K562 (cell line): Measurements from ENCODE around the gene EIF2AK3. TPM values are rescaled to one million over a fixed set of nuclear protein-coding genes. Genes with fewer than 3 reads are reported as not detected.

Source experiments
- DIDO1 ChIP-seq: fragments of 450-650 bp; IDR thresholded peaks from 2 replicates; pipeline ENCODE4 v1.6.1; 2016; ENCODE audit warnings: low read depth, missing biosample characterization, missing genetic modification characterization
- FOXK1 ChIP-seq: sonication (generic); formaldehyde crosslinking; IDR thresholded peaks from 2 replicates; pipeline ENCODE4 v1.8.0; 2022; ENCODE audit warnings: missing genetic modification reagents, mild to moderate bottlenecking, borderline replicate concordance
- GTF2E2 ChIP-seq: fragments of 200-800 bp; sonication (Bioruptor generic); IDR thresholded peaks from 2 replicates; pipeline ENCODE4 v1.6.1; 2016; ENCODE audit warnings: missing genetic modification characterization, missing compliant biosample characterization
- SIX5 ChIP-seq, 2 experiments: IDR thresholded peaks; 2 replicates each; pipeline ENCODE4 v1.6.1; 2011; ENCODE audit warnings: low read length in 2 of 2, borderline replicate concordance in 1 of 2, low read depth in 1 of 2, mild to moderate bottlenecking in 1 of 2, moderate library complexity in 1 of 2; ENCODE audit not compliant: insufficient read depth in 1 of 2
- TAF15 ChIP-seq: fragments of 200-400 bp; formaldehyde crosslinking; IDR thresholded peaks from 2 replicates; pipeline ENCODE4 v1.6.1; 2017; ENCODE audit warnings: mild to moderate bottlenecking, low read depth, low read length, moderate library complexity
- ZEB2 ChIP-seq: fragments of 450-650 bp; IDR thresholded peaks from 2 replicates; pipeline ENCODE4 v1.6.1; 2016
- ZNF668 ChIP-seq: fragments of 250-450 bp; sonication (Bioruptor Pico); IDR thresholded peaks from 2 replicates; pipeline ENCODE4 v1.8.0; 2022; ENCODE audit warnings: mild to moderate bottlenecking, inconsistent platforms
- ZNF77 ChIP-seq: fragments of 250-450 bp; sonication (Bioruptor Pico); IDR thresholded peaks from 2 replicates; pipeline ENCODE4 v1.5.0; 2020
- polyA plus RNA-seq, 8 experiments: library from polyadenylated mRNA; depleted of rRNA in 4 of 8; stranded (reverse) in 5 of 8; unstranded in 3 of 8; fragments of >200 nt; fragmentation: Nextera tagmentation in 2 of 8; fragmentation: Illumina TruSeq in 1 of 8; extraction: Ambion mirVana in 2 of 8; extraction: Trizol in 1 of 8; gene quantifications; 2 replicates each; pipeline versions ENCODE4 v1.2.1 to v1.2.3, GENCODE V29; 2011 to 2014; ENCODE audit warnings: inconsistent platforms in 1 of 8, missing spikeins in 1 of 8
- total RNA-seq, 7 experiments: library from RNA; depleted of rRNA in 6 of 7; stranded (reverse); fragments of >200 nt in 6 of 7; fragmentation: Illumina TruSeq in 2 of 7; extraction: Trizol in 2 of 7; gene quantifications; 2 replicates each; pipeline versions ENCODE4 v1.2.1 to v1.2.3, GENCODE V29; 2011 to 2021; ENCODE audit warnings: low replicate concordance in 1 of 7
- TF ChIP-seq, protein P1 (sequence below): sonication (generic); formaldehyde crosslinking; IDR thresholded peaks from 2 replicates; pipeline ENCODE4 v1.8.1; 2023; ENCODE audit warnings: missing genetic modification reagents, mild to moderate bottlenecking, borderline replicate concordance
- TF ChIP-seq, protein P2 (sequence below): sonication (generic); formaldehyde crosslinking; IDR thresholded peaks from 2 replicates; pipeline ENCODE4 v1.8.1; 2022; ENCODE audit warnings: missing genetic modification reagents
- TF ChIP-seq, protein P3 (sequence below): sonication (generic); formaldehyde crosslinking; IDR thresholded peaks from 2 replicates; pipeline ENCODE4 v1.8.0; 2023; ENCODE audit warnings: missing genetic modification reagents, mild to moderate bottlenecking, borderline replicate concordance

EIF2AK3 gene
- total and polyA plus RNA-seq, 9 of the 15 experiments (the other 6 are each of a cell fraction or from before 2014, with no cell fraction given) = 1.7 to 11.6 (median 7.4) TPM

DNA sequence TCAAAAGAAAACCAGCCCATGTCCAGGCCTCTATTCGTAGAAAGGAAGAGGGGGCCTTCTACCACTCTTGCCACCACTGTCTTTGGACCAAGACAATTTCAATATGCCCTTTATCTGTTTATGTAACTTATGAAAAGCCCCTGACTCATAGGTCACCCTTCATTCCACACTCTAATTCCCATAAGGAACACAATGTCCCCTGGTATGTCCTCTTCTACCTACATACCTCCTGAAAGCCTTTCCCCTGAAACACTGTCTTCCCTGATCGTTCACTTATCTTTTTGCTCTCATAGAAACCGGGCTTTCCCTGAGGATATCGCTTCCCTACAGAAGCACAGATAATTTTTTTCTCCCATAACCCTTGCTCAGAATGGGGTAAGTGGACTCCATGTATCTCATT lies 13.3 kb downstream of the EIF2AK3 start (continued):
- TF ChIP-seq, protein P1, sequence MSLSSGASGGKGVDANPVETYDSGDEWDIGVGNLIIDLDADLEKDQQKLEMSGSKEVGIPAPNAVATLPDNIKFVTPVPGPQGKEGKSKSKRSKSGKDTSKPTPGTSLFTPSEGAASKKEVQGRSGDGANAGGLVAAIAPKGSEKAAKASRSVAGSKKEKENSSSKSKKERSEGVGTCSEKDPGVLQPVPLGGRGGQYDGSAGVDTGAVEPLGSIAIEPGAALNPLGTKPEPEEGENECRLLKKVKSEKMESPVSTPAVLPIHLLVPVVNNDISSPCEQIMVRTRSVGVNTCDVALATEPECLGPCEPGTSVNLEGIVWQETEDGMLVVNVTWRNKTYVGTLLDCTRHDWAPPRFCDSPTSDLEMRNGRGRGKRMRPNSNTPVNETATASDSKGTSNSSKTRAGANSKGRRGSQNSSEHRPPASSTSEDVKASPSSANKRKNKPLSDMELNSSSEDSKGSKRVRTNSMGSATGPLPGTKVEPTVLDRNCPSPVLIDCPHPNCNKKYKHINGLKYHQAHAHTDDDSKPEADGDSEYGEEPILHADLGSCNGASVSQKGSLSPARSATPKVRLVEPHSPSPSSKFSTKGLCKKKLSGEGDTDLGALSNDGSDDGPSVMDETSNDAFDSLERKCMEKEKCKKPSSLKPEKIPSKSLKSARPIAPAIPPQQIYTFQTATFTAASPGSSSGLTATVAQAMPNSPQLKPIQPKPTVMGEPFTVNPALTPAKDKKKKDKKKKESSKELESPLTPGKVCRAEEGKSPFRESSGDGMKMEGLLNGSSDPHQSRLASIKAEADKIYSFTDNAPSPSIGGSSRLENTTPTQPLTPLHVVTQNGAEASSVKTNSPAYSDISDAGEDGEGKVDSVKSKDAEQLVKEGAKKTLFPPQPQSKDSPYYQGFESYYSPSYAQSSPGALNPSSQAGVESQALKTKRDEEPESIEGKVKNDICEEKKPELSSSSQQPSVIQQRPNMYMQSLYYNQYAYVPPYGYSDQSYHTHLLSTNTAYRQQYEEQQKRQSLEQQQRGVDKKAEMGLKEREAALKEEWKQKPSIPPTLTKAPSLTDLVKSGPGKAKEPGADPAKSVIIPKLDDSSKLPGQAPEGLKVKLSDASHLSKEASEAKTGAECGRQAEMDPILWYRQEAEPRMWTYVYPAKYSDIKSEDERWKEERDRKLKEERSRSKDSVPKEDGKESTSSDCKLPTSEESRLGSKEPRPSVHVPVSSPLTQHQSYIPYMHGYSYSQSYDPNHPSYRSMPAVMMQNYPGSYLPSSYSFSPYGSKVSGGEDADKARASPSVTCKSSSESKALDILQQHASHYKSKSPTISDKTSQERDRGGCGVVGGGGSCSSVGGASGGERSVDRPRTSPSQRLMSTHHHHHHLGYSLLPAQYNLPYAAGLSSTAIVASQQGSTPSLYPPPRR (CRISPR knock-in tag) = no peak
- TF ChIP-seq ZNF77 (no peak), FOXK1 (CRISPR knock-in tag) (no peak), TAF15 (no peak), GTF2E2 (no peak), ZNF668 (no peak), SIX5 (IDR thresholded peaks at IDR 0.05; ENCODE audit: borderline replicate concordance in 1 of 2, insufficient read depth in 1 of 2, low read depth in 1 of 2, low read length in 2 of 2) (no peak), DIDO1 (no peak), ZEB2 (no peak)
- TF ChIP-seq, protein P2, sequence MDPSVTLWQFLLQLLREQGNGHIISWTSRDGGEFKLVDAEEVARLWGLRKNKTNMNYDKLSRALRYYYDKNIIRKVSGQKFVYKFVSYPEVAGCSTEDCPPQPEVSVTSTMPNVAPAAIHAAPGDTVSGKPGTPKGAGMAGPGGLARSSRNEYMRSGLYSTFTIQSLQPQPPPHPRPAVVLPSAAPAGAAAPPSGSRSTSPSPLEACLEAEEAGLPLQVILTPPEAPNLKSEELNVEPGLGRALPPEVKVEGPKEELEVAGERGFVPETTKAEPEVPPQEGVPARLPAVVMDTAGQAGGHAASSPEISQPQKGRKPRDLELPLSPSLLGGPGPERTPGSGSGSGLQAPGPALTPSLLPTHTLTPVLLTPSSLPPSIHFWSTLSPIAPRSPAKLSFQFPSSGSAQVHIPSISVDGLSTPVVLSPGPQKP (CRISPR knock-in tag) = no peak
- TF ChIP-seq, protein P3, sequence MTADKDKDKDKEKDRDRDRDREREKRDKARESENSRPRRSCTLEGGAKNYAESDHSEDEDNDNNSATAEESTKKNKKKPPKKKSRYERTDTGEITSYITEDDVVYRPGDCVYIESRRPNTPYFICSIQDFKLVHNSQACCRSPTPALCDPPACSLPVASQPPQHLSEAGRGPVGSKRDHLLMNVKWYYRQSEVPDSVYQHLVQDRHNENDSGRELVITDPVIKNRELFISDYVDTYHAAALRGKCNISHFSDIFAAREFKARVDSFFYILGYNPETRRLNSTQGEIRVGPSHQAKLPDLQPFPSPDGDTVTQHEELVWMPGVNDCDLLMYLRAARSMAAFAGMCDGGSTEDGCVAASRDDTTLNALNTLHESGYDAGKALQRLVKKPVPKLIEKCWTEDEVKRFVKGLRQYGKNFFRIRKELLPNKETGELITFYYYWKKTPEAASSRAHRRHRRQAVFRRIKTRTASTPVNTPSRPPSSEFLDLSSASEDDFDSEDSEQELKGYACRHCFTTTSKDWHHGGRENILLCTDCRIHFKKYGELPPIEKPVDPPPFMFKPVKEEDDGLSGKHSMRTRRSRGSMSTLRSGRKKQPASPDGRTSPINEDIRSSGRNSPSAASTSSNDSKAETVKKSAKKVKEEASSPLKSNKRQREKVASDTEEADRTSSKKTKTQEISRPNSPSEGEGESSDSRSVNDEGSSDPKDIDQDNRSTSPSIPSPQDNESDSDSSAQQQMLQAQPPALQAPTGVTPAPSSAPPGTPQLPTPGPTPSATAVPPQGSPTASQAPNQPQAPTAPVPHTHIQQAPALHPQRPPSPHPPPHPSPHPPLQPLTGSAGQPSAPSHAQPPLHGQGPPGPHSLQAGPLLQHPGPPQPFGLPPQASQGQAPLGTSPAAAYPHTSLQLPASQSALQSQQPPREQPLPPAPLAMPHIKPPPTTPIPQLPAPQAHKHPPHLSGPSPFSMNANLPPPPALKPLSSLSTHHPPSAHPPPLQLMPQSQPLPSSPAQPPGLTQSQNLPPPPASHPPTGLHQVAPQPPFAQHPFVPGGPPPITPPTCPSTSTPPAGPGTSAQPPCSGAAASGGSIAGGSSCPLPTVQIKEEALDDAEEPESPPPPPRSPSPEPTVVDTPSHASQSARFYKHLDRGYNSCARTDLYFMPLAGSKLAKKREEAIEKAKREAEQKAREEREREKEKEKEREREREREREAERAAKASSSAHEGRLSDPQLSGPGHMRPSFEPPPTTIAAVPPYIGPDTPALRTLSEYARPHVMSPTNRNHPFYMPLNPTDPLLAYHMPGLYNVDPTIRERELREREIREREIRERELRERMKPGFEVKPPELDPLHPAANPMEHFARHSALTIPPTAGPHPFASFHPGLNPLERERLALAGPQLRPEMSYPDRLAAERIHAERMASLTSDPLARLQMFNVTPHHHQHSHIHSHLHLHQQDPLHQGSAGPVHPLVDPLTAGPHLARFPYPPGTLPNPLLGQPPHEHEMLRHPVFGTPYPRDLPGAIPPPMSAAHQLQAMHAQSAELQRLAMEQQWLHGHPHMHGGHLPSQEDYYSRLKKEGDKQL (CRISPR knock-in tag) = no peak
